Jurkat, Clone E6-1 (cell line): ENCODE results near the gene GRK5.

Source experiments
- DNase-seq: peaks from one replicate; pipeline ENCODE4 v3.0.0-alpha.2; 2011; ENCODE audit warnings: low read depth, low spot score
- H3K4me3 ChIP-seq: 2 replicates; pipeline ENCODE4 v1.5.1; 2011; ENCODE audit warnings: mild to moderate bottlenecking, low read length, control low read depth, moderate library complexity

GRK5 gene

DNA sequence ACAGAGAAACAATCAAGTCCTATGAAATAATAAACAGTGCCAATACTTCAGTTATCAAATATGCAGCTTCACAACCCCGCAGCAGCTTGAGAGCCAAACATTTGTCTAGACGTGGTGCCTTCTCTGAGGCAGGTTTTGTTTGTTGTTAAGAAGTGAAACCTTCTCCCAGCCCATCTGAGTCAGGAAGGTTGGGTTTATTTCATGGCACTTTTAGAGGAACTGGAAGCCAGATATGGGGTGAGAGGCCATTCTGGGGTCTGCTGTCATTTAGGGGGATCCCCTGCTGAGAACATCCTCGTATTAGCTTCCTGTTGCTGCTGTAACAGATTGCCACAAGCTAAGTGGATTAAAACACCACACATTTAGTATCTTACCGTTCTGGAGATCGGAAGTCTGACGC lies 113.6 kb downstream of the GRK5 start:
- DNase-seq: no peak
- no peak overlapping the region for H3K4me3 ChIP-seq

DNA sequence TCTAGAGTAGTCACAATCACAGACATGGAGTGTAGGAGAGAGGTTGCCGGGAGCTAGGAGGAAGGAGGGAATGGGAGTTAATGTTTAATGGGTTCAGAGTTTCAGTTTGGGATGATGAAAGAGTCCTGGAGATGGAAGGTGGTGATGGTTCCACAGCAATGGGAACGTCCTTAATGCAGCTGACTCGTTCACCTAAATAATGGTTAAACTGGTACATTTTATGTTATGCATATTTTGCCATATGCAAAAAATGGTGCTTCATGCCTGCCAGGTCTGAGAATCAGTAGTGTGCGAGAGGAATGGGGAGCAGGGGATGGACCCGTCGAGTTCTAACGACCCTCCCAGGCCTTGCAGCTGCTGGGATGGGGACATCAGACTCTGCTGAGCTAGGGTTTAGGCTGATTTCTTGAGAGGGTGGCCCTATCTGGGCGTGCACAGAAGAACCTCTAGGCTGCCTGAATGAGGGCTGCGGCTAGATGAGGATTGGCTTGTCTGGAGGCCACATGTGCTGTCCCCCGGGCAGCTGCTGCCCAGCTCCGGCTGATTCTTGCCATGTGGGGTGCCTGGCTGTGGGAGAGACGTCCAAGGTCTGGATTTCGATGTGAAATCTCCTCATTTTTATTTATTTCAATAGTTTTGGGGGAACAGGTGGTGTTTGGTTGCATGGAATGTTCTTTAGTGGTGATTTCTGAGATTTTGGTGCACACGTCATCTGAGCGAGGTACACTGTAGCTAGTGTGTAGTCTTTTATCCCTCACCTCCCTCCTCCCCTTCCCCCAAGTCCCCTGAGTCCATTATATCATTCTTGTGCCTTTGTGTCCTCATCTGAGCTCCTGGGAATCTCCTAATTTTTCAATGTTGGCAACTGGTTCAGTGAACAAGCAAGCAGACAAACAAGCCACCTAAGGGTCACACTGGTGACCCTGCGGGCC lies 116.0 kb downstream of the GRK5 start:
- H3K4me3 ChIP-seq: no peak overlapping the region
- DNase-seq: no peak

DNA sequence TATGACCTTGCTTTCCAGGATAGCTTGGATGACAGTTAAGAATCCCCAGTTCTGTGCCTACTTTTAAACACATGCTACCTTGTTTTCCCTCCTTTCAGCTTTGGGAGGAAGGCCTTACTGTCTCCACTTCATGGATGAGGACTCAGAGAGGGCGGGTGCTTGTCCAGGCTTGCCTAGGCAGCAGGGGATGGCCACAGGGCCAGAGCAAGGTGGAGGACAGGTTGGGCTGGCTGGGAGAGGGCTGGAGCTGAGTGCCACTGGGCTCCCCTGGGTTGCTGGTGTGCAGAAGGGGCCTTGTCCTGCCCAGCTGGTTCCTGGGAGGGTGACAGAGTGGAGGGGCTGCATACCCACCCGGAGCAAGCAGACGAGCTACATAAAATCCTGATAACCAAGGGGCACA lies 117.8 kb downstream of the GRK5 start:
- H3K4me3 ChIP-seq: no peak overlapping the region
- DNase-seq: no peak

DNA sequence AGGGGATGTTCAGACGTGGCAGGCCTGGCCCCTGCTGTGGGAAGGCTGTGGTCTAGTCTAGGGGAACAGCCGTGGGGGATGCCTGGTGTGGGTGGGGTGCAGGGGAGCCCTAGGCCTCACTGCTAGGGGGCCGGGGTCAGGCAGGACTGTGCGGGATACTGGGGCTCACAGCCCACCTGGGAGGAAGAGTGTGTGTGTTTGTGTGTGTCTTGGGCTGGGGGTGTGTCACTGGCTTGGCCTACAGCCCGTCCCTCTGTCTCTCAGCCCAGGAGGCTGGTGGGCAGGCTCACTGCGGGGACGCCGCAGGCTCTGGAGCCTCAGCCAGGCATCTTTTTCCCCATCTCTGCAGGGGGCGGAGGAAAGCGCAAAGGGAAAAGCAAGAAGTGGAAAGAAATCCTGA lies 118.8 kb downstream of the GRK5 start:
- DNase-seq: no peak

DNA sequence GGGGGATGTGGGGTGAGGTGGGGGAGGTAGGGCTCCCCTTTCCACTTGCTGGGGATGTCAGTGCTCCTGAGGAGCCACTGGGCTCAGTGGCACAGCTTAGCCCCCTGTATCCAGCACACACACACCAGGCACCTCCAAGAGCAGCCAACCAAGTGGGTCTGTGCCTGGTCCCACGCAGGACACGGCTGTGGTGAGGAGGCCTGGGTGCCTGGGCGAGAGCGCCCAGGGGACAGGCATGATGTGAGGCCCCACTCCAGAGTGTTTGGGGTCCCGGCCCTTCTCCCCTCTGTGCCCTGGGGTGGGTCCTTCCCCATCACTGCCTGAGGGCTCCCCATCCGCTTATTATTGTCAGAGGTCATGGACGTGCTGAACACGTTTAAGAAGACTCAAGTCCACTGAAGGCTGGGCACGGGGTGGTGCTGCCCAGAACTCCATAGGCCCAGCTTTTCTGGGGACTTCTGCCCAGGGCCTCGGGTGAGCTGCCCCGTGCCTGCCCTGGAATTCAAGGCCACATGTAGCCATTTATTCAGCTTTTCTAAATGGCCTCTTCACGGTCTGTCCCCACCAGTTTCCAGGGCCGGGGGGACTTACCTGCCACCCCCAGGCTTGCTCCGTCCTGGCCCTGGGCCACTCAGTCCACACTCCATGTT lies 119.8 kb downstream of the GRK5 start:
- H3K4me3 ChIP-seq: no peak overlapping the region
- DNase-seq: no peak

More for the DNA sequence above, 118.8 kb downstream of the GRK5 start:
- H3K4me3 ChIP-seq: no peak overlapping the region

DNA sequence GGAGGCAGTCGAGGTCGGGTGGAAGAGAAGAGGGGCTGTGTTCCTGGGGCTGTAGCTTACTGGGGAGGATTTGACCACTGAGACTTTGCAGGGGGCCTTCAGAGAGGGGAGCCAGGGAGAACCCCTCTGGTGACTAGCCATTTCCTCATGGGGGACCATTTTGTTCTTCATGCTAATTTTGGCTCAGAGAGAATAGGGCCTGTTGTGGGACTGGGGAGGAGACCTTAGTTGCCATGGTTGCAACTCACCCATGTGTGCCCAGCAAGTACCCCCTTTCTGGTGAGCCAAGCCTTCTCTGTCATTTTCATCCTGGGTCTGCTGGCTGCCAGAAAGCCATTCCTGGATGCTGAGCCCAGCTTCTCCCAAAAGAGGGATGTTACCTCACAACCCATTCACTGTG lies 120.9 kb downstream of the GRK5 start:
- no peak for DNase-seq
- H3K4me3 ChIP-seq: no peak overlapping the region

DNA sequence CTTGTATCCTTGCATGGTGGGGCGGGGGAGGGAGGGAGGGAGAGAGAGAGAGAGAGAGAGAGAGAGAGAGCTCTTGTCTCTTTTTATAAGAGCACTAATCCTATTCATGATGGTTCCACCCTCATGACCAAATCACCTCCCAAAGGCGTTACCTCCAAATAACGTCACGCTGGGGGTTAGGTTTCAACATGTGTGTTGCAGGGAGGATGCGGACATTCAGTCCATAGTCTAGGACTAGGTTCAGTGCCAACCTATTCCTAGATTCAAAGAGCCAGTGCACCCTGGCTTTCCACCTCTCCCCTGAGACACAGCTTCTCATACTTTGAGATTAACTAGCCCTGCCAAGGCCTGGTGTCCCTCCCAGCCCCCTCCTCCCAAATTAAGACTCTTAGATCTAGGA lies 123.0 kb downstream of the GRK5 start:
- H3K4me3 ChIP-seq: no peak overlapping the region
- DNase-seq: no peak

DNA sequence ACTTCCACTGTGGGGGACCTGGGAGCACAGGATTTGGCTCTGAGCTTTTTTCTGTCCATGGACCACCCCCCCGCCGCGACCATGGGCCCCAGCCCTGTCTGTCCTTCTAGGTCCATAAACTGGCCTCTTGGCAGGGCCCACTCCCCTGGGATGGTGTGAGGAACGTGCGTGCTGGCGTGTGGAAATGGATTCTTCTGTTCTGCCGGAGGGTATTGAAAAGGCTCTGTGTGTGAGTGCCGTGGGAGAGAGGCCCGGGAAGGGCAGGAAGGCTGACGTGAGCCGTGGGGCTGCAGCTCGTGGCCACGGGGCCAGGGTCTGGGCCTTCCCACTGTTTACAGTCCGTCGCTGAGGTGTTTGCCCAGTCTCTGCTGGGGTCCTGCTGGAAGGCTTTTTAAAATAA lies 123.7 kb downstream of the GRK5 start:
- DNase-seq: no peak
- H3K4me3 ChIP-seq: no peak overlapping the region

DNA sequence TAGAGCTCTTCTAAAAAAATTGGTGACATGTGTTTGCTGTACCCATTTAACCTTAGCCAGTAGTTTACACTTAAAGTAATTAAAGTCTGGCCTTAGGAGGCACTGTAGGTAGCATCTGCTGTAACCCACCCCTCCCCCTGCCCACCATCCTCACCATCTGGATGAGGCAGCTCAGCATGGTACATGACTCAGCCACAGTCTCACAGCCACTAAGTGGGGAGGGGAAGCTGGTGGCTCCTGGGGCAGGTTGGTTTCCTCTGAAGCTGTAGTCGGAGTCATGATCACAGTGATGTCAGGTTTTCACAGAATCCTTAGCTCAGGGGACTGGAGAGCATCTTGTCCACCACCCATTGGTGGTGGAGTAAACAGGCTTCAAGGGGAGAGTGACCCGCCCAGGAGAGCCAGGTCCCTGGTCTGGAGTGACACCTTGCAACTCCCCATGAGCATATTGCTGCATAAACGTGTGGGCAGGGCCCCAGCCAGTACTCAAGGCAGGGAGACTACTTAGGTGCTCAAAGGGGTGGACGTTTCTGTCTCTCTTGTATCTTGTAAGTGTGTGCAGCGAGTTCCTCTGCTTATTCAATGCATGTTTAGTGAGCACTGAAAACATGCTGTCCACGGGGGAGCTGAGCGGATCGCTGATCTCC lies 125.9 kb downstream of the GRK5 start:
- peak; percentile 87 for DNase-seq
- no peak overlapping the region for H3K4me3 ChIP-seq

DNA sequence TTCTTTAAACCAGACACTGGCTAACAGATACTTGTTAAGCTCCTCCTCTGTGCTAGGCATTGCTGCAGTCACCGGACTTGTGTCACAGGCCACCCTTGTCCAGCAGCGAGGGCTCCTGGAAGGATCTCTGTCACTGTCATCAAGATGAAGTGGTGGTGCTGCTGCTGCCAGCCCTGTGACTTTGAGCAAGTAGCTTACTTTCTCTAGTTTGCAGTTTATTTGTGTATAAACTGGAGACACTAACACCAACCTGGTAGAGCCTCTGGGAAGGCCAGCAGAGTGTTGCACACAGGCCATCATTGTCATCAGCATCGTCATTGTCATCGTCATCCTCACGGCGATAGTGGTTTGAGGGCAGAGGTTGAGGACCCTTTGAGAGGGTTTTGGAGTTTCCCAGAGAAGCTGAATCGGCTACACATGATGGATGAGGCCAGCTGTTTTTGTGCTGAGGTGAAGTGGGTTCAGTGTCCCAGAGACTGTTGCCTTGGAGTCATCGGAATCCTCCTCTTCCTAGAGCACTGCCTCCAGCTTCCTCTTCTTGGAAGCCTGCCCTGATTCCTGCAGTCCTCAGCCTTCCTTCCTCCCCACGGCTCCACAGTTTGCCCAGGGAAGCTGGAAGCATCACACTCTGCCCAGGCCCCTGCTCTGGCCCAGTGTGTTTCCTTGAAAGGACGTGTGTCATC lies 128.4 kb downstream of the GRK5 start:
- no peak overlapping the region for H3K4me3 ChIP-seq
- no peak for DNase-seq

DNA sequence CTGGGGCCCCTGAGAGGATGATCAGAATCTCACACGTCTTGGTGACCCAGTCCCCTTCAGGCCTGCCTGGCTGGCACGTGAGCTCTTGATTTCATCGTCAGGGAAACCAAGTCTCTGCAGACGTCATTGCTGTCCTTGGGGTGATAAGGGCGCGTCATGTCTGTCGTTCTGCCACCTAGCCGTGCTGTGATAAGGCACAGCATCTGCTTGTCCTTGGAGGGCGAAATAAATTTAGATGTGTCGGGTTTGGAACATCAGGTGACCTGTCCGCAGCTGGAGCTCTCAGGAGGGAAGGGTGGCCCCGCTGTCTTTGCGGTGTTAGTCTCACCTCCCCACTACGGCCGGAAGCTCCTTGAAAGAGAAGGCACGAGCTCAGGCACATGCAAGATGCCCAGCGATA lies 129.2 kb downstream of the GRK5 start:
- DNase-seq: no peak
- H3K4me3 ChIP-seq: no peak overlapping the region

DNA sequence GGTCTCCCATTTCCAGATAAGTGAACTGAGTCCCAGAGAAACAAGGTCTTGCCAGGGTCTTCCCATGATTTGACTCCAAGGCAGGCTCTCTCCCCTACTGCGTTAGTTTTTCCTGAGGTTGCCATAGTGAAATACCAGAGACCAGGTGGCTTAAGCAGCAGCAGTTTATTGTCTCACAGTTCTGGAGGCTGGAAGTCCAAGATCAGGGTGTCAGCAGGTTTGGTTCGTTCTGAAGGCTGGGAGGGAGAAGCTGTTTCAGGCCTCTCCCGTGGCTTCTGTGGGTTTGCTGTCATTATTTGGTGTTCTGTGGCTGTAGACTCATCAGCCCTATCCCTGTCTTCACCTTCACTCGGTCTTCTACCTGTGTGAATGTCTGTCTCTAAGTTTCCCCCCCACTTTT lies 129.9 kb downstream of the GRK5 start:
- H3K4me3 ChIP-seq: no peak overlapping the region
- no peak for DNase-seq

DNA sequence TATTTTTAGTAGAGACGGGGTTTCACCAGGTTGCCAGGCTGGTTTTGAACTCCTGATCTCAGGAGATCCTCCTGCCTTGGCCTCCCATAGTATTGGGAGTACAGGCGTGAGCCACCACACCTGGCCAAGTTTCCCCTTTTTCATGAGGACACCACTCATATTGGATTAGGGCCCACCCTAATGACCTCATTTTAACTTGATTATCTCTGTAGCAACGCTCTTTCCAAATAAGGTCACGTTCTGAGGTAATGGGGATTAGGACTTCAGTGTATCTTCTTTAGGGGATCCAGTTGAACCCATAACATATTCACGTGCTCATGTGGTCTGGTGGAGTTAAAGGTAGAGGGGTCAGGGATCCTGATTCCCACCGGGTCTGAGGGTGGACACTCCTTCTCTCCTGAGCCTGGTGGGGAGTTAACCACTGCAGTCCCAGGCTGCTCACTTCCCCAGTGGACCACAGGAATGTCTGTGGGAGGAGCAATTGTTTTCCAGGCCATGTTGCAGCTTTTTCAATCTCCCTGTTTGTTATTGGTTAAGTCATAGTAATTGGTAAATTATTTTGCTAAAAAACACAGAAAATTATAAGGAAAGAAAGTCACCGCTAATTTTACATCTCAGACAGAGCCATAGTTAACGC lies 130.5 kb downstream of the GRK5 start:
- no peak overlapping the region for H3K4me3 ChIP-seq
- DNase-seq: no peak

DNA sequence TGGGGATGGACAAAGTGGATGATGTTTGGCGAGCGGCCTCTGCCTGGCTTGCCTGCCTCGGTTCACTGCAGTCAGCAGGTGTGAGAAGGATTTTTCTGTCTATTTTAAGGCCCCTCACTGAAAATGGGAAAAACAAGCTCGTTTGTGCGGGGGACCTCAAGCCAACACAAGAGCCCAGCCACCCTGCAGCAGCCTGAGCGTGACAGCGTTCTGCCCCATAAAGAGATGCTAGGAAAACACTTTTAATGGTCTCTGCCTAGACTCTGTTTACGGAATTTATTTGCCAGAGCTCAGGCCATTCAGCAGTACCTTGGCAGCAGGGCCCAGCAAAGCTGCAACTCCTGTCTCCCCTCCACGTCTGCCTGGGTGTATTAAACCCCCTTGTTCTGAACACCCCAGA lies 131.7 kb downstream of the GRK5 start:
- H3K4me3 ChIP-seq: no peak overlapping the region
- DNase-seq: no peak

DNA sequence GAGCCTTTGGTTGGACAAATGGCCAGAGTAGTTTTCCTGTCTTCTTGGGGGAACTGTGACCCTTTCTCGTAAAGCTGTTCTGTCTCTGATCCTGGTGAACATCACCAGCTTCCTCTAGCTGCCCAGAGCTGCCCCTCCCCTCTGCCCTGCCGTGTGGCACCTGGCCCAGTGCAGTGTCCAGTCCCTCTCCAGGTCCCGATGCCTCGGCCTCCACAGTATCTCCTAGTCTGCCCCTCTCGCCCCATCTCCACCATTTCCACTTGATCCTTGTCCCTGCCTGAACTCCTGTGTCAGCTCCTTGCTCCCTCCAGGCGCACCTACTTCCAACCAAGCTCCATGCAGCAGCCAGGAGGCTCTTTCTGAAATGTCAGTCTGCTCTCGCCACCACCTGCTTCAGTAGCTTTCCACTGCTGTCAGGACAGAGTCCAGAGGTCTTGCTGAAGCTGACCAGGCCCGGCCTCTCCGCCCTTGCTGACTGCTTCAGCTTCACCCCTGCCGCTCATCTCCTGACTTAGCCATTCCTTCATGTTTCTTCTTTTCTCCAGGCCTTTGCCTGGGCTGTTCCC lies 133.6 kb downstream of the GRK5 start:
- no peak for DNase-seq
- H3K4me3 ChIP-seq: no peak overlapping the region

DNA sequence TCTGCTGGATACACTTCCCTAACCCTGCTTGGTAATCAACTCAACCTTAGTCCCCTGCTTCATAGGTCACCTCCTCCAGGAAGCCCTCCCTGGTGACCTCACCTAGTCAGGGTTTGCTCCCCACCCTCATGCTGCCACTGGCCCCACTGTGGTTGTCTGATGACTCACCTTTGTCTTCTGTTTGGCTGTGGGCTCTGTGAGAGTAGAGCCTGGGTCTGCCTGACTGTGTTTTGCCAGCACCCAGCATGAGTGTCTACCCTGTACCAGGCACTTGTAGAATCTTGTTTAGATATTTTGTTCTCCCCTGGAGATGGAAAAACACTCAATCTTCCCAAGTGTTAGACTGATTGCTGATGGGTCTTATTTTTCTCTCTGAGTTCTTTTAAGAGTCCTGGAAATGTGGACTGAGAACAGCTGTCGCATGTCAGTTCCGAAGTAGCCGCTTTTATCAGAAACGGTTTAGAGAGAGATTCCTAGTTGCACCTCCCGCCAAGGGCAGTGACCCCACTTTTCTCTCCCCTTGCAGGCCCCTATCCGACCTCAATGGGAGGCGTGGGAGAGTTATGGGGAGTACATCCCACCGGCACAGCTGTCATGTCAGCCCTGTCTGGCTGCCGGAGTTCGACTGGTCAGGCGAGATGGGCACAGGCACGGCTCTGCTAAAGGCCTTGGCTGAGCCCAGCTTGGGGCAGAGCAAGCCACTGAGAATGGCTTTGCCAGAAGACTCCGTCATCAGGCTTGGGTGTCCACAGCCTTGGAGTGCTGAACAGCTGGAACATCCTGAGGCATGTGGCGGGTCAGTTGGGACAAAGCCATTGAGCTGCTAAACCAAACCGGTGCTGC lies 134.3 kb downstream of the GRK5 start:
- no peak for DNase-seq
- no peak overlapping the region for H3K4me3 ChIP-seq

DNA sequence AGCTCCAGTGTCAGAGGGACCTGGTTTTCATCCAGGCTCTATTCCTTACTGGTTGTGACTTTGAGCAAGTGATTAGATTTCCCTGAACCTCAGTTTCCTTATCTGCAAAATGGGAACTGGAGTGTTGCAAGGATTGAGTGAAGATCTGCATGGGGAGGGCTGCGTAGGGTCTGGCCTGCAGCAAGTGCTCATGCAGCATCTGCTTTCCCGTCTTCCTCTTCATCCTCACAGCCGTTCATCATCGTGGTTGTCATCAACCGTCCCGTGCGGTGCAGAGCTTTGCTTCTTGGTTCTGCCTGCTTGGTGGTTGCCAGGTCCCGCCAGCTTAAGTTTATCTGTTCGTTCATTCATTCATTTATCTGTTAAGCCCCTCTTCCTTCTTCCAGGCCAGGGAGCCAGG lies 135.0 kb downstream of the GRK5 start:
- no peak for DNase-seq
- H3K4me3 ChIP-seq: no peak overlapping the region

DNA sequence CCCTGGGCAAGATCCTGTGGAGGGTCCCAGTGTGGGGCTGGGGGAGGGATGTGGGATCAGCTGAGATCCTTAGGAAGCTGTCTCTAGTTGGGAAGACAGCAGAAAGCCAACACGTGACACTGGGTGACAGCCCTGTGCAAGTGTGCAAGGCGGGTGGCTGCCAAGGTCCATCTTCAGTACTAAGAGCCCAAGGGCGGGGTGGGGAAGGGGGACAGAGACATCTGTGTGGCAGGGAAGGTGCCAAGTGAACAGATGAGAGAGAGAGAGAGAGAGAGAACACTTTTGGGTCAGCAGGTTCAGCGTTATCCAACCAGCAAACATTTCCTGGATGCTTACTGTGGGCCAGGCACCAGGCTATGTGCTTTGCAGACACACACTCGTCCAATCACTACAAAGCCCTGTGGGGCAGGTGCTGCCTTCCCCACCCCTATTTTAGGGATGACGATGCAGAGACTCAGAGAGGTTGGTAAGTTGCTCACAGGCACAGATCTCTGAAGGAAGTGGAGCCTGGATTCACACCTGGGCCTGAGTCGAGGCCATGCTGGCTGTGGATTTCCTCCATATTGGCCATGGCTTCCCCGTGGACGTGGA lies 135.7 kb downstream of the GRK5 start:
- no peak overlapping the region for H3K4me3 ChIP-seq
- no peak for DNase-seq
